GM18499 (cell line): ENCODE data around the gene NPM3.

Experiments used
- ATAC-seq: cut with Tn5 transposase; IDR thresholded peaks from one replicate; pipeline ENCODE4 v1.9.1; 2021; ENCODE audit warnings: moderate number of reproducible peaks; ENCODE audit not compliant: insufficient read depth, unreplicated experiment

NPM3 gene

GRCh38 chr10:101776161-101776817, 7.0 kb downstream of the NPM3 start:
- ATAC-seq: no peak

GRCh38 chr10:101775273-101776160, 7.7 kb downstream of the NPM3 start, which contains the start of gene FGF8:
Gene FGF8 (minus strand): TSS chr10:101776114. CDS start chr10:101775900, 214 bp downstream.
- ATAC-seq: no peak

DNA sequence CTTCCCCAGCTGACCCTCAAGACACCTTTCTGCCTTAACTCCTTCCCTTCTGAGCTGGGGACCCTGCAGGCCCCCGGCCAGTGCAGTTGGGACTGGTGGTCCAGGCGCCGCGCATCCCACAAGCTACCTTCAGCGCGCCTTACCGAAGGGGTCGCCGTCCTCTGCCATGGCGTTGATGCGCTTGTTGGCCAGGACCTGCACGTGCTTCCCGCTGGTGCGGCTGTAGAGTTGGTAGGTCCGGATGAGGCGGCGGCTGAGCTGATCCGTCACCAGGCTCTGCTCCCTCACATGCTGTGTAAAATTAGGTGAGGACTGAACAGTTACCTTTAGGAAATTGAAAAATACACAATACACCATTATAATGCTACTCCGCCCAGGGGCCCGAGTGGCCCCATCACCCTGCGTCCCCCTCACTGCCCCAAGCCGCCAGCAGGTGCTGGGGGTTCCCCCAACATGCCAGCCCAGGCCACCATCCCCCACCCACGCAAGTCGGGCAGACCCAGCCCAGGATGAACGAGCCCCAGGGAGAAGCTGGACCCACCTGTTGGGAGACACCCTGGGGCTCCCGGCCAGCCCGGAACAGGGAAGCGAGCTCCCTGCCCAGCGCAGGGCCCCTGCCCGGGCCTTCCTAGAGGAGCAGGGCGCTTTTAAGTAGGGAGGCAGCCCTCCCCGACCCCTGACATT, 8.5 kb downstream of the NPM3 start:
- no peak for ATAC-seq

DNA sequence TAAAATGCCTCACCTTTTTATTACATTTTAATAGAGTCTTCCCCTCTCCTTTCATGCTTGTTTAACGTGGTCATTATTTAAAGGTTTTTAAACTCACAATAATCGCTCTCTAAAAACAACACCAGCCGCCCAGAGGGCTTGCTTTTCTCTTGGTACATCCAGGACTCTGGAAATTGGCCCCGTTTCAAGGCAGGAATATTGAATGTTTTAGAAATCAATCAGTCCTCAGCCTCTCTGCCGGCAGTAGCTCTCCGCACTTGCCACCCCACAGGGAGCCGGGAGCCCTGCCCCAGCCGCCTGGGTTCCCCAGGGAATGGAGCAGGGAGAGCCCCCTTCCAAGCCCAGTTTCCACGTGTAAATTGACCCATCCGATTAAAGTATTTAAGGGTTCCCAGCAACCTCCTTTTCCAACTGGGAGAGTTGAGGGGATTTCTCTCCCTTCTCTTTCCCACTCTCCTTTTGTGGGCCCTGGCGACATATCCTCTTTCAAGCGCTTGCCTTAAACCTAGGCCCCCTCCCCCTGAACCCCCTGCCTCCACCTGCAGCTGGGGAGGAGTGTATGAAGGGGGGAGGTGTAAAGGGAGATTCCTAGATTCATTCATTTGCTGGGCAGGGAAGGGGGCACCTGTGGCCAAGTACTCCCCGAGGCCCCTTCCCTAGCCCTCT, 9.2 kb downstream of the NPM3 start:
- ATAC-seq: no peak

- no peak for ATAC-seq
Measured at GRCh38 chr10:101772895-101773761, 10.1 kb downstream of the NPM3 start.

DNA sequence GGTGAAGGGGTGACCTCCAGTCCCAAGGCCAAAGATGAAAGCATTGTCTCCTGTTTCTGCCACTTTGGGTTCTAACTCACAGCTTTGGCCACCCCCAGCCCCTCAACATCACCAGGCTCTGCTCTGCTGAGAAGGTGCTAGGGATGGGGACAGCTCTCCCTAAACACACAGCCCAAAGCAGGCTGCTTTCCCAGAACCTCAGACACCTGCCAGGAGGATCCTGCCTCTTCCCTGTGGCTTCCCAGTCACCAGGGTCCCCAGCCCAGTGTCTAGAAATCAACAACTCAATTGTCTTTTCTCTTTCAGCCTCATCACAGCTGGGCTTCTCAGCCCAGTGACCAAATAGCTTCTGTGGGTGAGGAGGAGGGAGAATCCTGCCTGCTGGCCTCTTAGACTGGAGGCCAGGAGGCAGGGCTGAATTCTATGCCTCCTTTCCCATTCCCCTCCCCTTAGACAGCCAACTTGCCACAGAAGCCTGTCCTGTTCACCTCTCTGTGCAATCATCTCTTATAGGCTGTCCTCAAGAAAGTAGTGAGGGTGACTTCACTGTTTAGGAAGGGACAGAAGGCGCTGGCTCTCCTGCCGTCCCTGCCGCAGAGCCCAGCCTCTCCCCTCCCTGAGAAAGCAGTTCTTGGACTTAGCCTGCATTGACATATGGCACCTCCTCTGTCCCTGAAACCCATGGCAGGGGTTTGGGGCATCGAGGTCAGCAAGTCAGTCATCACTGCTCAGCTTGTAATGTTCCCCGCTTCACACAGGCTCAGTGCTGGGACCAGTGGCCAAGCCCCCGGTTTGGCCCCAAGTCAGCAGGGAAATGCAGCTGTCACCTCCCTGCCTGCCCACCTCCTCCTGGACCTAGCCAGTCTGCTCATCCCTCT, 11.0 kb downstream of the NPM3 start:
- ATAC-seq: no peak

- no peak for ATAC-seq
Measured at GRCh38 chr10:101771380-101771779, 11.9 kb downstream of the NPM3 start.

DNA sequence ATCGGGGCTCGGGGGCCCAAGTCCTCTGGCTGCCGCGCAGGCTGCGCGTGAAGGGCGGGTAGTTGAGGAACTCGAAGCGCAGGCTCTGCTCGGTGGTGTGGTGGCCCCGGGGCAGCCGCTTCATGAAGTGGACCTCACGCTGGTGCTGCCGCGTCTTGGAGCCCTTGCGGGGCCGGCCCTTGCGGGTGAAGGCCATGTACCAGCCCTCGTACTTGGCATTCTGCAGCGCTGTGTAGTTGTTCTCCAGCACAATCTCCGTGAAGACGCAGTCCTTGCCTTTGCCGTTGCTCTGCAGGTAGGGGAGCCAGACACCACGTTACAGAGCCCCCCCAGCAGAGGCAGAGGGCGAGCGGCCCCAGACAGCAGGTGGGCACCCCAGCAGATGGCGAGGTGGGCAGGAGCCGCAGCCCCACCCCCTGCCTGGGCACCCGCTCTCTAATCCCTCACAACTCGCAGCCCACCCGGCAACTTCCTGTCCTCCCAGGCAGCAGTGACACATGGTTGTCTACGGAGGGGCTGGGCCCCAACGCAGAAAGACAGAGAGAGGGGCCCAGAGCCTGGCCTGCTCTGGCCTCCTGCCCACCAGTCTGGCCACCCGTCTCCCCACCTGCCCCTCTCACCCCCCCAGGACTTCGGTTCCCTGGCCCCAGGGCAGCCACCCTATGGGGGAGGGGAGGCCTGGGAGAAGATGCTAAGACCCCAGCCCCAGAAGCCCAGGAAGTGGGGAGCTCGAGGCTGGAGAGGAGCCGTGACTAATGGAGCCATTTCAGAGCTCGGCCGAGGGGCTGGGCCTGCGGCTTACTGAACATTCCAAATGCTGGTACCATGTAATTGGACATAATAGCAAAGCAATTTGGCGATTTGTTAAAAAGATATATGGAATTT, 12.7 kb downstream of the NPM3 start:
- no peak for ATAC-seq

- ATAC-seq: no peak
Measured at GRCh38 chr10:101769541-101770180, 13.6 kb downstream of the NPM3 start.

DNA sequence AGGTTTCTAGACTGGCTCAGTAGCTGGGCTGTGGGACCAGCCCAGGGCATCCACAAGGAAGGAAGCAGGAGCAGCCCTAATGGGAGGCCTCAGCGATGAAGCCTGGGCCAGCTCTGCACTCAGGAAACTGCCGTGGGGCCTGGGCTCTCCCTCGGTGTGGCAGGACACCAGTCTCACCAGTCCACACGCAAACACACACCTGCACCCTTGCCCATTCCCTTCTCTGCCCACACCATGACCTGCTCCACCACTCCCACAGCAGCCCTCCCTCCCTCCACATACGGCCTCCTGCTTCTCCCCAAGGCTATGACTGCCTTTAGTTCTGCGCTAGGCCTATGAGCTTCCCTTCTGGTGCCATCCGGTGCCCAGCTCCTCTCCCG, 14.5 kb downstream of the NPM3 start:
- ATAC-seq: no peak

GRCh38 chr10:101767966-101768790, 15.1 kb downstream of the NPM3 start:
- ATAC-seq: no peak

DNA sequence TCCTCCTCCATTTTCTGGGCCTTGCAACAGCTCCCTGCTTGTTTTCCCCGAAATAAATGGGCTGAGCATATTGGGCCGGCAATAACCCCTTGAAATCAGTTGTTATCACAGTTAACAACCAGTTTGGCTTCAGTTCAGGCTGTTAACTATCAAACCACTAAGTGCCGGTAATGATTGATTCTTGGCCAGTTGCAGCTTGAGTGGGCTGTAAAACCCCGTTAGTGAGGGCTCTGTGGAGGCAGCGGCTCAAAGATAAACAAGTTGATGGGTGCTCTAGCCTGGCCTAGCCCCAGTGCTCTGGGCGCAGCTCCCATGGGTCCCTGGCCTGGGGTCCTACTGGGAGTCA, 15.7 kb downstream of the NPM3 start:
- no peak for ATAC-seq

DNA sequence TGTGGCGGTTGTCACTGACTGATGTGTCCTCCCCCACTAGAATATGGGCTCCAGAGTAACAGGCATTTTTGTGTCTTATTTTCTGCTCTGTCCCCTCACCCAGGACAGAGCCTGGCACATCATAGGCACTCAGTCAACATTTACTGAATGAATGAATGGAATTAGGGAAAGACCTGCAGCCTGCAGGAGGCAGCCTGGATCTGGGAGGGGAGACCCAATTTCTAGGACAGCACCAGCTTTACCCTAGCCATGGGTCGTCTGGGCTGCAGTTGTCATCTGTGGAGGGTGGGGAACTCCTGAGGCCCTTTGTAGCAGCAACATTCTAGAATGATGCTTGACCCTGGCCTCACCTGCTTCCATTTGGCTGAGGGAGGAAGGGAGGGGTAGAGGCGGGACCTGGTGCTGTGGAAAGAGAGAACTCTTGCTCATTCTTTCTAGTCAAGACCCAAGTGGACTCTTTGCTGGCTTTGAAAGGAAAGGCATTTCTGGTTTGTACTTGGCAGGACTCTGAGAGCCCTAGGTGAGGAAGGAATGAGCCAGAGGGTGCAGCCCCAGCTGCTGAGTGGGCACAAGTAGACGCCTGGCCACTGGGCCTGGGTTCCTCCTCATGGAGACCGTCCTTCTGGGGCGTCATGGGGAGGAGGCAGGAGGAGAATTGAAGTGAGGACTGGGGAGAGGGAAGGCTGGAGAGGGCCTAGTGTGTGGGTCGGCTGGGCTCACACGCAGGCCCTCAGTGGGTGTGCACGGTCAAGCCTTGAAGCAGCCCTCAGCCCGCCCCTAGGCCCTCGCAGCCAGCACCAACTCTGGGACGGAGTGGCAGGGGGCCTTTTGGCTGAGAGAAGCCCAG, 16.3 kb downstream of the NPM3 start:
- ATAC-seq: no peak

DNA sequence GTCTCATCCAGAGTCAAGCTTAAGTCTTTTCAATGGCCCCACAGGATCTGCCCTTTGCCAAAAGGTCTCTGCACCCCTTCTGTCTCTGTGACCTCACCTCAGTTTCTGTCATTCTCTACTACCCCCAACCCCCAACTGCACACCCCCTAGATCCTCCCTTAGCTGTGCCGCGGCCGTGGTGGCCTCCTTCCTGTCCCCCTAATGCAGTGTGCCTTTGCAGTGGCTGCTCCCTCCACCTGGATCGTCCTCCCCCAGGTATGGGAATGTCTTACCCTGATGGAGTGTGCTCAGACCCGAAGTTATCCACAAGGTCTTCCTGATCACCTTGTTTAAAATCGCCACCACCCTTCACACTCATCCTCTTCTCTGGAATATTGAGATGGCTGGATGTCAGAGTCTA, 16.9 kb downstream of the NPM3 start:
- ATAC-seq: no peak

- no peak for ATAC-seq
Measured at GRCh38 chr10:101763141-101763846, 20.0 kb downstream of the NPM3 start.
